ENCODE data around the gene IQGAP1.
A peak's percentile ranks its signal among the peaks of the same experiment; 100 is the strongest.
"Not testable (repeated sequence)": the region's sequence is repeated elsewhere in the genome, so short reads cannot be mapped to it uniquely, and the experiment has no call there.

IQGAP1 gene

DNA sequence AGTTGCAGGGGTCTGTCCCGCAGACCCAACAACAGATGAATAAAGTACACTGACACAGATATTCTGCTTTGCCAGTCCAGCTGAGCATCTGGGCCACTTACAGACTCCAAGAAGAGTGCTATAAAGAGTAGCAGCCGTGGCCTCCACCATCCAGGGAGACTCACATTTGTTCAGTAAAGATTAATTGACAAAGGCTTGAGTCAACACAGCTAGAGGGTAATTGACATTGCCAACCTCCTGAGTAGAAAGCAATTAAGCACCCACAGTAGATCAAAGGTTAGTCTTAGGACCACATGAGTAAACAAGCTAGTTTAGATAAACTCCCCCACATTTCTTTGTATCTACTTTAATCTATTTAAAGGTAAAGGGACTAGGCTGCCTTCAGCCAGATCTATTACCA is 125.4 kb downstream of the IQGAP1 start:
- no peak overlapping the region for H3K4me3 ChIP-seq (ENCODE audit: low read length)
- no peak overlapping the region for H3K27ac ChIP-seq (ENCODE audit: low read depth, low read length)
- no peak overlapping the region for H3K9ac ChIP-seq (ENCODE audit: low read length)
- H3K36me3 ChIP-seq (ENCODE audit: control insufficient read depth, insufficient read depth, low read length) = no peaks in the 10 kb centered on the region
- H3K27me3 ChIP-seq (ENCODE audit: control insufficient read depth, insufficient read depth, low read length) = no peaks in the 10 kb centered on the region
- H3K4me1 ChIP-seq (ENCODE audit: control insufficient read depth, insufficient read depth, low read length) = no peaks in the 10 kb centered on the region

DNA sequence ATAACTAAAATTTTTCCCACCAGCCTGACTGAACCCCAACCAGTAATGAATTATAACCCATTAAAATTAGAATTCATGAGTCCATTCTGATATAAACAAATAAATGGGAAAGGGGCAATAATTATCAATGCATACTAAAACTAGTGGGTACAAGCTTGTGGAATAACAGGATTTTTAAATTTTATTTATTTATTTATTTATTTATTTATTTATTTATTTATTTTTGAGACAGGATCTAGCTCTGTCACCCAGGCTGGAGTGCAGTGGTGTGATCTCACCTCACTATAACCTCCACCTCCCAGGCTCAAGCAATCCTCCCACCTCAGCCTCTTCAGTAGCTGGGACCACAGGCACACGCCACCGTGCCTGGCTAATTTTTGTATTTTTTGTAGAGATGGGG is 125.9 kb downstream of the IQGAP1 start:
- not testable (repeated sequence) for H3K27ac ChIP-seq (ENCODE audit: low read depth, low read length); H3K27me3 ChIP-seq (ENCODE audit: control insufficient read depth, insufficient read depth, low read length); H3K4me1 ChIP-seq (ENCODE audit: control insufficient read depth, insufficient read depth, low read length); H3K9ac ChIP-seq (ENCODE audit: low read length); H3K36me3 ChIP-seq (ENCODE audit: control insufficient read depth, insufficient read depth, low read length); H3K4me3 ChIP-seq (ENCODE audit: low read length)

GRCh38 chr15:90519688-90520087 is 131.6 kb downstream of the IQGAP1 start:
- Histone ChIP-seq H3K36me3 (ENCODE audit: control insufficient read depth, insufficient read depth, low read length) (no peaks in the 10 kb centered on the region), H3K4me1 (ENCODE audit: control insufficient read depth, insufficient read depth, low read length) (no peaks in the 10 kb centered on the region), H3K27ac (ENCODE audit: low read depth, low read length) (no peak overlapping the region), H3K27me3 (ENCODE audit: control insufficient read depth, insufficient read depth, low read length) (no peaks in the 10 kb centered on the region), H3K4me3 (ENCODE audit: low read length) (no peak overlapping the region), H3K9ac (ENCODE audit: low read length) (no peak overlapping the region)

DNA sequence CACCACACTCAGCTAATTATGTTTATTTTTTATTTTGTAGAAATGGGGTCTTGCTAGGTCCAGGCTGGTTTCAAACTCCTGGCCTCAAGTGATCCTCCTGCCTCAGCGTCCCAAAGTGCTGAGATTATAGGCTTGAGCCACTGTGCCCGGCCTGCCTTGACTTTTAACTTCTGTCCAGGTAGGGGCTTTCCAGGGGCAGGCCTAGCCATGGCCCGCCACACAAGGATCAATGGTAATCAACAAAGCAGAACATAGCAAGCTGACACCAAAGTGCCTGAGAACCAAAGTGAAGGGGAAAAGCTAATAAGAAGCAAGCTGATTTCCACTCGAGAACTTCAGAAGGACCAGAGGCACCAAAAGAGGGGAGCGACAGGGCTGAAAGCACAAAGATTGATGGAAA is 132.3 kb downstream of the IQGAP1 start:
- Histone ChIP-seq H3K9ac (ENCODE audit: low read length) (no peak overlapping the region), H3K27me3 (ENCODE audit: control insufficient read depth, insufficient read depth, low read length) (no peaks in the 10 kb centered on the region), H3K4me1 (ENCODE audit: control insufficient read depth, insufficient read depth, low read length) (no peaks in the 10 kb centered on the region), H3K4me3 (ENCODE audit: low read length) (no peak overlapping the region), H3K36me3 (ENCODE audit: control insufficient read depth, insufficient read depth, low read length) (no peaks in the 10 kb centered on the region), H3K27ac (ENCODE audit: low read depth, low read length) (no peak overlapping the region)

DNA sequence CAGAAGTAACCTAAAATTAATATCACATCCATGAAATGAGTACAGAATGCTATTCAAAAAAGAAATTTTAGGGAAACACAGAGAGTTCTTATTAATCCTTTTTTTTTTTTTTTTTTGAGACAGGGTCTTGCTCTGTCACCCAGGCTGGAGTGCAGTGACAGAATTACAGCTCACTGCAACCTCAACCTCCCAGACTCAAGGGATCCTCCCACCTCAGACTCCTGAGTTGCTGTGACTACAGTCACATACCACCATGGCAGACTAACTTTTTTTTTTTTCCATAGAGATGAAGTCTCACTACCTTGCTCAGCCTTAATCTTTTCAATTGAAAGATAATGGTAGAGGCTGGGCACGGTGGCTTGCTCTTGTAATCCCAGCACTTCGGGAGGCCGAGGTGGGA is 135.3 kb downstream of the IQGAP1 start:
- no peaks in the 10 kb centered on the region for H3K36me3 ChIP-seq (ENCODE audit: control insufficient read depth, insufficient read depth, low read length)
- no peaks in the 10 kb centered on the region for H3K4me1 ChIP-seq (ENCODE audit: control insufficient read depth, insufficient read depth, low read length)
- no peak overlapping the region for H3K4me3 ChIP-seq (ENCODE audit: low read length)

DNA sequence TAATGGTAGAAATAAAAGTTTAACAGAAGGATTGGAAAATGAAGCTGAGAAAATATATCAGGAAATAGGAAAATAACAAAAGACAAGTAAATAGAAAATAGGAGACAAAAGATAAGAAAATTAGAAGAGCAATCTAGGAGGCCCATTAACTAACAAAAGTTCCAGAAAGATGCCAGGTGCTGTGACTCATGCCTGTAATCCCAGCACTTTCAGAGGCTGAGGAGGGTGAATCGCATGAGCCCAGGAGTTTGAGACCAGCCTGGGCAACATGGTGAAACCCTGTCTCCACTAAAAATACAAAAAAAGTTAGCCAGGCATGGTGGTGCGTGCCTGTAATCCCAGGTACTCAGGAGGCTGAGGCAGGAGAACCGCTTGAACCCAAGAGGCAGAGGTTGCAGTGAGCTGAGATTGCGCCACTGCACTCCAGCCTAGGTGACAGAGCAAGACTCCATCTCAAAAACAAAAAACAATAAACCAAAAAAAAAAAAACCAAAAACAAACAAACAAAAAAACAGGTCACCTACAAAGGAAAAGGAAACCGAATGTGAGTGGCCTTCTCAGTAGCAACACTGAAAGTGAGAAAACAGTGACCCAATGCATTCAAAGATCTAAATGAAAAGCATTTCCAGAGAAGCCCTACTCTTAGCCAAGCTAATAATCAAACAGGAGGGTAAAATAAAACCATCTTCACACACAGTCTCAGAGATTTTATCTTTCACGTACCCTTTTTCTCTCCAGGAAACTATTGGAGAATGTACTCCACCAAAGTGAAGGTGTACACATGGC is 136.2 kb downstream of the IQGAP1 start:
- H3K27ac ChIP-seq (ENCODE audit: low read depth, low read length); H3K4me1 ChIP-seq (ENCODE audit: control insufficient read depth, insufficient read depth, low read length); H3K36me3 ChIP-seq (ENCODE audit: control insufficient read depth, insufficient read depth, low read length); H3K27me3 ChIP-seq (ENCODE audit: control insufficient read depth, insufficient read depth, low read length); H3K9ac ChIP-seq (ENCODE audit: low read length); H3K4me3 ChIP-seq (ENCODE audit: low read length): not testable (repeated sequence)

More for the DNA sequence above, 135.3 kb downstream of the IQGAP1 start:
- no peak overlapping the region for H3K9ac ChIP-seq (ENCODE audit: low read length)
- H3K27me3 ChIP-seq (ENCODE audit: control insufficient read depth, insufficient read depth, low read length) = no peaks in the 10 kb centered on the region
- no peak overlapping the region for H3K27ac ChIP-seq (ENCODE audit: low read depth, low read length)

DNA sequence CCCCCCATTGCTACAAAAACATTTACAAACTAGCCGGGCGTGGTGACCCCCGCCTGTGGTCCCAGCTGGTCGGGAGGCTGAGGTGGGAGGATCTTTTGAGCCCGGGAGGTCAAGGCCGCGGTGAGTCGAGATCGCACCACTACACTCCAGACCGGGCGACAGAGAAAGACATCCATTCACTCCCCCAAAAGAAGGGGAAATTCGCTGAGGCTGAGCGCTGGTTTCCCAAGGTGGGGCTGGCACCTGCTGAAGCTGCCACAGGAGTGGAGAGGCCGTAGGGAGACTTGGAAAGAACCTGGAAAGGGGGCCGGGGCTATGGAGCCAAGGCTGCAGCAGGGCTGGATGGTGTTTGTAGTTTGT is 140.9 kb downstream of the IQGAP1 start:
- peak overlapping the region; percentile 86 for H3K9ac ChIP-seq (ENCODE audit: low read length)
- H3K36me3 ChIP-seq (ENCODE audit: control insufficient read depth, insufficient read depth, low read length) = no peaks in the 10 kb centered on the region
- peaks cover 13% of the 10 kb centered on the region for H3K4me1 ChIP-seq (ENCODE audit: control insufficient read depth, insufficient read depth, low read length)
- no peaks in the 10 kb centered on the region for H3K27me3 ChIP-seq (ENCODE audit: control insufficient read depth, insufficient read depth, low read length)
- peak overlapping the region; percentile 80 for H3K4me3 ChIP-seq (ENCODE audit: low read length)
- H3K27ac ChIP-seq (ENCODE audit: low read depth, low read length) = peak overlapping the region; percentile 94

DNA sequence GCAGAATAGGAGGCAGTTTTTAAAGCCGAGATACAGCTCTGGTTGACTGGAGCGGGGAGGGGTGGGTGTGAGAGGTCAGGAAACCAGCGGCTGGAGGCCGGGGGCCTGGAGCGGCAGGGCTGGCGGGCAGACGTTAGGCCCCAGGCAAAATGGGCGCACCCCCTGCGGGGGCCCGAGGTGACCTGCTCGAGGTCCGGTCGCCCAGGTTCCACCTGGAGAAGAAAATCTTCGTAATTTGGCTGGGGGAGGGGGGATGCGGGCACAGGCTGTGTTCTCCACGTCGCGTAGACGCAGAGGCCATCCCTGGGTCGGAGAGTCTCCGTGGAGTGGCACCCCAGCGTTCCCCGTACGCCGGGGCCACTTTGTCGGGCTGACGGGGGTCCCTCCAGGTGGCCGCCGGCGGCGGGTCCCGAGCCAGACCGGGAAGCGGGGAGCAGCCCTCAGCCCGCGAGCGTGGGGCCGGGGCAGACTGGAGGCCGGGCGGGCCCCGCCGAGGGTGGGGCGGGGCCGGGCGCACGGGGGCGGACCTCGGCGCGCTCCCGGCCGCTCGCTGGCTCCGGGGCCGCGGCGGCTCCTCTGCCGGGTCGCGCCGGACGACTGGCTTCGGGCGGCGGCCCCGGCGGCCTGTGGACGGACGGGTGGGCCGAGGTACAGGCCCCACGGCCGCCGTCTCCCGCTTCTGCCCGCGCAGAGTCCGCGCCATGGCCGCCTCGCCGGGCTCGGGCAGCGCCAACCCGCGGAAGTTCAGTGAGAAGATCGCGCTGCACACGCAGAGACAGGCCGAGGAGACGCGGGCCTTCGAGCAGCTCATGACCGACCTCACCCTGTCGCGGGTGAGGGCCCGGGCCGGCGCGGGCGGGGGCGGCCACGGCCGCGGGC is 141.6 kb downstream of the IQGAP1 start, which contains the start of gene CRTC3:
Gene CRTC3 (plus strand): TSS at position 553 of the 879 bp plus-strand sequence. CDS start 149 bp downstream, at position 702.
- H3K9ac ChIP-seq (ENCODE audit: low read length) = peak within 1 kb of the TSS; percentile 86
- no peaks in the 10 kb centered on the region for H3K36me3 ChIP-seq (ENCODE audit: control insufficient read depth, insufficient read depth, low read length)
- peaks cover 13% of the 10 kb centered on the region for H3K4me1 ChIP-seq (ENCODE audit: control insufficient read depth, insufficient read depth, low read length)
- H3K27me3 ChIP-seq (ENCODE audit: control insufficient read depth, insufficient read depth, low read length) = no peaks in the 10 kb centered on the region
- peak within 1 kb of the TSS; percentile 94 for H3K27ac ChIP-seq (ENCODE audit: low read depth, low read length)
- H3K4me3 ChIP-seq (ENCODE audit: low read length) = peak within 1 kb of the TSS; percentile 84

DNA sequence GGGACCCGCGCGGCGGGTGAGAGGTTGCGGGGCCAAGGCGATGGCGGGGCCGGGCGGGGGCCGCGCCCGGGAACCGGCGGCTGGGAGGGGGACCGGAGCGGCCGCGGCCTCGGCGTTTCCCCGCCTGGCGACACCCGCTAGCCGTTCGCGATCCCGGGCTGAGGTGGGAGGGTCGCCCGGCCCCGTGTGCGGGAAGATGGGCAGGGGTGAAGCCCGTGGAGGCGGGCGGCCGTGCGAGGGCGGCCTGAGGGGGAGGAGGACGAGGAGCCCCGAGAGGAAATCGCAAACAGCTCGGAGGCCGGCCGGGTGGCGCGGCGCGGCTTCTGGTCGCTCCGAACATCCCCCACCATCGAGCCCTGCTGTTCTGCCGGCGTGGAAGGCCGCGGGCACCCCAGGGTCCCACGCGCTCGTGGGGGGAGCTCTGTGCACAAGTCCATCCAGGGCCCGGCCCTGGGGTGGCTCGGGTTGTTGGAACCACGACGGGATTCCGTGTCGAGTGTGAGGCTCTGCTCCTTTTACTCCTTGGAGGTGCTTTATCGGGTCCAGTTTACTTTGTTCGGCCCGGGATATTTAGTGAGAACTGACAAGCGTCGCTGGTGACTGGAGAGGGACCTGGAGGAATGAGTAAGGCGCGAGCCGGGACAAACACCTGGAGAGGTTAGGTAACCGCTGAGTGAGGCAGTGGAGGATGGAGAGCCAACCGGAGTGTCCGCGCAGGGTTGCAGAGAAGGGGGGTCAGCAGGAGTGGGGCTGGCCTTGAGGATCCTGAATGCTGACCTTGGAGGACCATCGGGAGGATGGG is 142.4 kb downstream of the IQGAP1 start:
- Histone ChIP-seq H3K27me3 (ENCODE audit: control insufficient read depth, insufficient read depth, low read length) (no peaks in the 10 kb centered on the region), H3K27ac (ENCODE audit: low read depth, low read length) (peak overlapping the region; percentile 94), H3K4me1 (ENCODE audit: control insufficient read depth, insufficient read depth, low read length) (peaks cover 13% of the 10 kb centered on the region), H3K36me3 (ENCODE audit: control insufficient read depth, insufficient read depth, low read length) (no peaks in the 10 kb centered on the region), H3K9ac (ENCODE audit: low read length) (peak overlapping the region; percentile 62), H3K4me3 (ENCODE audit: low read length) (peak overlapping the region; percentile 84)

- Histone ChIP-seq H3K4me3 (ENCODE audit: low read length) (peak overlapping the region; percentile 84), H3K4me1 (ENCODE audit: control insufficient read depth, insufficient read depth, low read length) (peaks cover 13% of the 10 kb centered on the region), H3K27ac (ENCODE audit: low read depth, low read length) (no peak overlapping the region), H3K36me3 (ENCODE audit: control insufficient read depth, insufficient read depth, low read length) (no peaks in the 10 kb centered on the region), H3K27me3 (ENCODE audit: control insufficient read depth, insufficient read depth, low read length) (no peaks in the 10 kb centered on the region), H3K9ac (ENCODE audit: low read length) (no peak overlapping the region)
Measured at GRCh38 chr15:90531147-90531546, 143.1 kb downstream of the IQGAP1 start.

- Histone ChIP-seq H3K4me1 (ENCODE audit: control insufficient read depth, insufficient read depth, low read length) (peaks cover 24% of the 10 kb centered on the region), H3K27me3 (ENCODE audit: control insufficient read depth, insufficient read depth, low read length) (no peaks in the 10 kb centered on the region), H3K27ac (ENCODE audit: low read depth, low read length) (no peak overlapping the region), H3K9ac (ENCODE audit: low read length) (no peak overlapping the region), H3K36me3 (ENCODE audit: control insufficient read depth, insufficient read depth, low read length) (no peaks in the 10 kb centered on the region), H3K4me3 (ENCODE audit: low read length) (no peak overlapping the region)
Measured at GRCh38 chr15:90535254-90535653, 147.2 kb downstream of the IQGAP1 start.

GRCh38 chr15:90539789-90540188 is 151.7 kb downstream of the IQGAP1 start:
- Histone ChIP-seq H3K9ac (ENCODE audit: low read length) (no peak overlapping the region), H3K4me3 (ENCODE audit: low read length) (no peak overlapping the region), H3K27me3 (ENCODE audit: control insufficient read depth, insufficient read depth, low read length) (no peaks in the 10 kb centered on the region), H3K36me3 (ENCODE audit: control insufficient read depth, insufficient read depth, low read length) (no peaks in the 10 kb centered on the region), H3K27ac (ENCODE audit: low read depth, low read length) (peak overlapping the region; percentile 30), H3K4me1 (ENCODE audit: control insufficient read depth, insufficient read depth, low read length) (peaks cover 14% of the 10 kb centered on the region)
